Astrocyte of the hippocampus (primary cell): ENCODE data around the gene AVPR1A.

Experiments
- DNase-seq: peaks from one replicate; pipeline ENCODE4 v3.0.0; 2011; ENCODE audit warnings: low read depth, low spot score

The AVPR1A gene

DNA sequence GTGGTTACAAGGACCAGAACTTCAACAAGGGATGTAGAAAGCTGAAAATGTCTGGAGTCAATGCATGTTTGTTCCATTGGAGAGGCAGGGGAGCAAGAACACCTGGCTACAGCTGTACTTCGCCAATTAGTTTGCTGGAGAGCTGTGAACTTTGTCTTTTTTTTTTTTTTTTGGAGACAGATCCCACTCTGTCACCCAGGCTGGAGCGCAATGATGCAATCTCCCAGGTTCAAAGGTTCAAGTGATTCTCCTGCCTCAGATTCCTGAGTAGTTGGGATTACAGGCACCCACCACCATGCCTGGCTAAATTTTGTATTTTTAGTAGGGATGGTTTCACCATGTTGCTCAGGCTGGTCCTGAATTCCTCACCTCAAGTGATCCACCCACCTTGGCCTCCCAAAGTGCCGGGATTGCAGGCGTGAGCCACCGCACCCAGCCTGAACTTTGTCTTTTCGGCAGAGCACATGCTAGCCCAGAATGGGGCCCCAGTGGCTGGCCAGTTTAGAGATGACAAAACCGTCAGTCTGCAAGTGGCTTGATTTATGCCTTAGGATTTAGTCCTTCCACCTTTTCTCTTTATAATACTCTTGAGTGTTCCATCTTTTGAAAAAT is 55.5 kb downstream of the AVPR1A start:
- no peak for DNase-seq

DNA sequence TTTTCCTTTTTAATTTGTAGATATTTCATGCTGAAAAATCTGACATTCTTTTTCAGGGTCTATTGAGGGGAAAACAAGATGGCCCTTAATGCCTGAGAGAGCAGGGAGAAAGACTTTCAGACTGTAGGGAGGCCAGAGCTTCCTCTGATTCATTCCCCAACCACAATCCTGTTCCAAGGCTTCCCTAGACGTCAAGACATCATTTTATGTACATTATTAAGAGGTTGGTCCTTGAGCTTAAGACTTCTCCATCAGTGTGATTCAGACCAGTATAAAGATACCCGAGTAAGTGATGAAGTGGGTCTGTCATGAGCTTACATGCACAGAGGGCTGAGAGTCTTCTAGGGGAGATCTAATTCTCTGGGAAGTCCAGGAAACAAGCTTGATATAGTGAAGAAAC is 57.3 kb downstream of the AVPR1A start:
- no peak for DNase-seq

DNA sequence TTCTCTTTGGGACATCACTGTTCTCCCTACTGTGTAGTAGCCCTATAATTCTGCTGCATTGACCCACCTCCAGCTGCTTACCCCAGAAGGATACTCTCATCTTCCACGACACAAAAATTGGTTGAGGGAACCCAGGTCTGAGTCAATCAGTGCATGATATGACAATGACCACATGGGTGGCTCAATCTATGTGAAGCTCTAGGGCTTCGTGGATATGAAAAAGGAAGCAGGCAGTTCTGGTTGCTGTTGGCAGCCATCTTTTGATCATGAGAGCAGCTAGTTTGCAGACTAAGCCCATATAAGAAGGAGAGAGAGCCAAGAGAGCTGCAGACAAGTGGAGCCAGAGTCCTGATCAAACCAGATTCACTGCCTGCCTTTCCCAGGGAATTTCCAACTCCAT is 57.9 kb downstream of the AVPR1A start:
- no peak for DNase-seq
